ENCODE measurements around the gene MTM1.

DNA sequence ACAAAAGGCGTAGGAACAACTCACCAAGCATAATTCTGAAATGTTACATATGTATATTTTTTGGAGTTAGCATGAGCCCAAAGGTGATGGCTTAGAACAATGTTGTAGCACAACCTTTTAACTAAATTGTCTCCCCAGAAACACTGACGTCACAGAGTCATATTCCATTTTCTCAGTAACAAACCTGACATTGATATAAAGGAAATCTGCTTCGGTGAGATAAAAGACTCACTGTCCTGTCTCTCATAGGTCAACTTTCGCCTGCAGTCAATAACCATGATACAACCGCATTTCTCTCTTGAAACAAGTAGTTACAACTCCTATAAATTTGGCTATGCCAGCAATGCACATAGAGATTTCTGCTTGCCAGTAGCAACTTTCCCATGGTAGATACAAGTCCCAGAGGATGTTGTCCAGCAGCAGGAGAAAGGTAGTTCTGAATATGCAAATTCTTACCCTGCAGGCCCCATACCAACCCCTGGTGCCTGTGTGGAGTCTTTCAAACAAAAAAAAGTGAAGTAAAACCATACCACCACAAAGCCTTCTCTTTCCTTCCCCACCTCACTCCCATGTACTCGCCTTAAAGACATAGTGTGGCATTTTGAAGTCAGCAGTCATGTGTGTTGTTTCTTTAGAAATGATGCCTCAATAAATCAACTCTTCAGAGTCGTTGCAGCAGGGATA lies 47.9 kb downstream of the MTM1 start:
- no peak for TF ChIP-seq CTCF (IDR thresholded peaks at IDR 0.05)
- no peak for TF ChIP-seq POLR2A (IDR thresholded peaks at IDR 0.05)
- no peak for TF ChIP-seq EP300 (IDR thresholded peaks at IDR 0.05)
